Panc1 (cell line): ENCODE results near the gene CLHC1. TPM values are rescaled to one million over a fixed set of nuclear protein-coding genes. Genes with fewer than 3 reads are reported as not detected.

Experiments
- ATAC-seq: fragments of 200-7000 bp; cut with Tn5 transposase; 2 replicates; pipeline ENCODE4 v1.9.1; 2020; ENCODE audit warnings: mild to moderate bottlenecking, moderate library complexity
- BruUV-seq: library from RNA; stranded (reverse); fragments of 400-500 nt; replicated peaks from 2 replicates; lab custom pipeline; 2021; lab: Mats Ljungman, UMichigan
- CTCF ChIA-PET: fragments of 300-600 bp; sonication (Branson Sonifier 250); formaldehyde crosslinking; loops from one replicate; lab custom pipeline; 2022; ENCODE audit warnings: antibody characterized with exemption; lab: Charles Lee
- POLR2A ChIA-PET: fragments of 300-600 bp; sonication (Branson Sonifier 250); formaldehyde crosslinking; loops from one replicate; lab custom pipeline; 2022; ENCODE audit warnings: antibody characterized with exemption; lab: Charles Lee
- DNase-seq: peaks from one replicate; pipeline ENCODE4 v3.0.0-alpha.2; 2010; ENCODE audit warnings: low read depth, low spot score
- H3K27ac ChIP-seq: 2 replicates; pipeline ENCODE4 v1.5.1; 2011; ENCODE audit warnings: mild to moderate bottlenecking, low read length, inconsistent platforms
- H3K27me3 ChIP-seq: fragments of 200-500 bp; sonication (Bioruptor generic); 2 replicates; pipeline ENCODE4 v1.6.0; 2014; ENCODE audit warnings: low read length, inconsistent platforms; ENCODE audit not compliant: control insufficient read depth, insufficient read depth
- H3K36me3 ChIP-seq: fragments of 200-500 bp; sonication (Bioruptor generic); 2 replicates; pipeline ENCODE4 v1.5.1; 2014; ENCODE audit warnings: inconsistent platforms, mild to moderate bottlenecking, low read length, moderate library complexity; ENCODE audit not compliant: control insufficient read depth, insufficient read depth
- H3K4me1 ChIP-seq: 2 replicates; pipeline ENCODE4 v1.5.1; 2011; ENCODE audit warnings: inconsistent platforms, mild to moderate bottlenecking, low read length, moderate library complexity; ENCODE audit not compliant: control insufficient read depth, insufficient read depth
- H3K4me3 ChIP-seq, 2 experiments: 2 replicates each; pipeline ENCODE4 v1.5.1; 2011 to 2012; ENCODE audit warnings: low read depth in 2 of 2, low read length in 2 of 2, mild to moderate bottlenecking in 2 of 2, inconsistent platforms in 1 of 2, moderate library complexity in 1 of 2
- H3K9me3 ChIP-seq: fragments of 200-500 bp; sonication (Bioruptor generic); 2 replicates; pipeline ENCODE4 v1.5.1; 2014; ENCODE audit warnings: low read depth, mild to moderate bottlenecking, inconsistent platforms, low read length, moderate library complexity; ENCODE audit not compliant: control insufficient read depth, insufficient read depth
- POLR2AphosphoS5 ChIP-seq: IDR thresholded peaks from 2 replicates; pipeline ENCODE4 v1.6.1; 2012; ENCODE audit warnings: mild to moderate bottlenecking, low read depth, low read length, moderate library complexity
- SIN3A ChIP-seq: IDR thresholded peaks from 2 replicates; pipeline ENCODE4 v1.6.1; 2012; ENCODE audit warnings: low read depth, mild to moderate bottlenecking, low read length, moderate library complexity, borderline replicate concordance; ENCODE audit not compliant: insufficient read depth
- TCF7L2 ChIP-seq: IDR thresholded peaks from 2 replicates; pipeline ENCODE4 v1.6.1; 2011; ENCODE audit warnings: mild to moderate bottlenecking, low read depth, low read length, inconsistent platforms
- in situ Hi-C: cut with HindIII; loops from 2 replicates; pipeline ENCODE4 v1.10.0; 2016; ENCODE audit warnings: low sequenced_read_pairs, low pct_unique_long_range_greater_than_20kb
- intact Hi-C: fragments of 100-400 bp; cut with micrococcal nuclease; formaldehyde crosslinking; loops from one replicate; pipeline ENCODE4 v1.10.0; 2022; ENCODE audit not compliant: unreplicated experiment
- total RNA-seq: library from RNA; stranded (reverse); gene quantifications from one replicate; pipeline ENCODE4 v1.2.1, GENCODE V29; 2021; ENCODE audit not compliant: unreplicated experiment
- TF ChIP-seq, protein P1 (sequence below): fragments of 450-650 bp; IDR thresholded peaks from 2 replicates; pipeline ENCODE4 v1.5.1; 2017; ENCODE audit warnings: mild to moderate bottlenecking
- TF ChIP-seq, protein P2 (sequence below), 2 experiments: IDR thresholded peaks; 2 replicates each; pipeline ENCODE4 v1.6.1; 2011 to 2012; ENCODE audit warnings: low read depth in 2 of 2, control low read depth in 1 of 2, low read length in 1 of 2, mild to moderate bottlenecking in 1 of 2, moderate library complexity in 1 of 2; ENCODE audit not compliant: insufficient read depth in 1 of 2

The CLHC1 gene
- total RNA-seq, 1 experiment from 2014 or later: 3.6 TPM

DNA sequence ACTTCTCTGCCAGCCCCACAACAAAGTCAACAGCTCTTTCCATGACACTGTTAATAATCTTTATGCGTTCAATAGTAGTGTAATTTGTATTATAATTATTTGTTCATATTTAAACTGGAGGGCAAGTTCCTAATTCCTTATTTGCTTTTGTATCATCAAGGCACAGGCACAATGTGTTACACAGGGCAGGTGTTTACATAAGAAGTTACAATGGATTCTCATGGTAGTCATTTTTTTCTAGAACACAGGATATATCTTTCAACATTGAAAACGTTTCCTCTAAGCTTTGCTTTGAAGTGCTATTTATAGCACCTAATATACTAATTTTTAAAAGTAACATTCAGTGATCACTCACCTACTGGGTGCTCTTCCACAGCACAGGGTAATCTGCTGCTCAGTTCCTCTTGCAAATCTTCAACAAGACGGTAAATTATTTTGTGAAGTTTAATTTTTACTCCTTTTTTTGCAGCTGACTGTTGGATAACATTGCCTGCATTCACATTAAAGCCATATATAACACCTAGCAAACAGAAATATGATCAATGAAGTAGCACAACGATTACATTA, 7.6 kb upstream of the CLHC1 start:
- no peaks in the 10 kb centered on the region for H3K27me3 ChIP-seq
- DNase-seq (no peak), ATAC-seq (no peak)
- H3K4me3 ChIP-seq: no peak overlapping the region
- intact Hi-C loops: no loop called here
- in situ Hi-C loops: no loop called here
- H3K4me1 ChIP-seq: peaks cover 13% of the 10 kb centered on the region
- POLR2A ChIA-PET: interaction anchor here (0.6 to 1.0 kb wide), 2 partner anchors 28 to 32 kb away, joined by 3 read pairs; no protein-coding TSS in a partner anchor
- TF ChIP-seq, protein P1, sequence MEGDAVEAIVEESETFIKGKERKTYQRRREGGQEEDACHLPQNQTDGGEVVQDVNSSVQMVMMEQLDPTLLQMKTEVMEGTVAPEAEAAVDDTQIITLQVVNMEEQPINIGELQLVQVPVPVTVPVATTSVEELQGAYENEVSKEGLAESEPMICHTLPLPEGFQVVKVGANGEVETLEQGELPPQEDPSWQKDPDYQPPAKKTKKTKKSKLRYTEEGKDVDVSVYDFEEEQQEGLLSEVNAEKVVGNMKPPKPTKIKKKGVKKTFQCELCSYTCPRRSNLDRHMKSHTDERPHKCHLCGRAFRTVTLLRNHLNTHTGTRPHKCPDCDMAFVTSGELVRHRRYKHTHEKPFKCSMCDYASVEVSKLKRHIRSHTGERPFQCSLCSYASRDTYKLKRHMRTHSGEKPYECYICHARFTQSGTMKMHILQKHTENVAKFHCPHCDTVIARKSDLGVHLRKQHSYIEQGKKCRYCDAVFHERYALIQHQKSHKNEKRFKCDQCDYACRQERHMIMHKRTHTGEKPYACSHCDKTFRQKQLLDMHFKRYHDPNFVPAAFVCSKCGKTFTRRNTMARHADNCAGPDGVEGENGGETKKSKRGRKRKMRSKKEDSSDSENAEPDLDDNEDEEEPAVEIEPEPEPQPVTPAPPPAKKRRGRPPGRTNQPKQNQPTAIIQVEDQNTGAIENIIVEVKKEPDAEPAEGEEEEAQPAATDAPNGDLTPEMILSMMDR: no peak
- TF ChIP-seq, protein P2, sequence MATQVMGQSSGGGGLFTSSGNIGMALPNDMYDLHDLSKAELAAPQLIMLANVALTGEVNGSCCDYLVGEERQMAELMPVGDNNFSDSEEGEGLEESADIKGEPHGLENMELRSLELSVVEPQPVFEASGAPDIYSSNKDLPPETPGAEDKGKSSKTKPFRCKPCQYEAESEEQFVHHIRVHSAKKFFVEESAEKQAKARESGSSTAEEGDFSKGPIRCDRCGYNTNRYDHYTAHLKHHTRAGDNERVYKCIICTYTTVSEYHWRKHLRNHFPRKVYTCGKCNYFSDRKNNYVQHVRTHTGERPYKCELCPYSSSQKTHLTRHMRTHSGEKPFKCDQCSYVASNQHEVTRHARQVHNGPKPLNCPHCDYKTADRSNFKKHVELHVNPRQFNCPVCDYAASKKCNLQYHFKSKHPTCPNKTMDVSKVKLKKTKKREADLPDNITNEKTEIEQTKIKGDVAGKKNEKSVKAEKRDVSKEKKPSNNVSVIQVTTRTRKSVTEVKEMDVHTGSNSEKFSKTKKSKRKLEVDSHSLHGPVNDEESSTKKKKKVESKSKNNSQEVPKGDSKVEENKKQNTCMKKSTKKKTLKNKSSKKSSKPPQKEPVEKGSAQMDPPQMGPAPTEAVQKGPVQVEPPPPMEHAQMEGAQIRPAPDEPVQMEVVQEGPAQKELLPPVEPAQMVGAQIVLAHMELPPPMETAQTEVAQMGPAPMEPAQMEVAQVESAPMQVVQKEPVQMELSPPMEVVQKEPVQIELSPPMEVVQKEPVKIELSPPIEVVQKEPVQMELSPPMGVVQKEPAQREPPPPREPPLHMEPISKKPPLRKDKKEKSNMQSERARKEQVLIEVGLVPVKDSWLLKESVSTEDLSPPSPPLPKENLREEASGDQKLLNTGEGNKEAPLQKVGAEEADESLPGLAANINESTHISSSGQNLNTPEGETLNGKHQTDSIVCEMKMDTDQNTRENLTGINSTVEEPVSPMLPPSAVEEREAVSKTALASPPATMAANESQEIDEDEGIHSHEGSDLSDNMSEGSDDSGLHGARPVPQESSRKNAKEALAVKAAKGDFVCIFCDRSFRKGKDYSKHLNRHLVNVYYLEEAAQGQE (IDR thresholded peaks at IDR 0.05; ENCODE audit: insufficient read depth in 1 of 2, low read depth in 2 of 2, low read length in 1 of 2): no peak
- TF ChIP-seq SIN3A (no peak), TCF7L2 (no peak), POLR2AphosphoS5 (no peak)
- BruUV-seq: TSS peak; percentile 18
- no peak overlapping the region for H3K27ac ChIP-seq
- peaks cover 32% of the 10 kb centered on the region for H3K36me3 ChIP-seq
- no peaks in the 10 kb centered on the region for H3K9me3 ChIP-seq
- CTCF ChIA-PET: no interaction called here

DNA sequence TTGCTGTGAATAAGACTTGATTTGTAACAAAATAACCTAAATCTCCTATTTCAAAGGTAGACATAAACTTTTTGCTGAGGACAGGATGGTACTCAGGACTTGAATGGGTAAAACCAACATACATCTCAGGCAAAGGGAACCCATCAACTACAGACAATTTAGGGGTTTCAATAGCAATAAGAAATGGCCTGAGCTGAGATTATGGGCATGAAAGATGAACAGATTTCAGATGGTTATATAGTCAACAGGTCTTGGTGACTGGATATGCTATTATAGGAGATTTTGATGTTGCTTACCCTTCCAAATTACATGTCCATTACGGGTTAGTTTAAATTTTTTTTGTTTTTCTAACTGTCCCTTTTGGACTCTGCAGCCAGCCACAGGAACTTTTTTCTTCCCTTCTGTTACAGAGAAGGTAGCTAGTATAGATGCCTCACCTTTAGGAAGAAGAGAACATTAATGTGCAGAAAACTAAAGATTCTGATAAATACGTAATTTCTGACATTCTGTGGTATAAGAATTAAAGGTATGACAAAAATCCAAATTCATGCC, 5.0 kb upstream of the CLHC1 start:
- ATAC-seq (no peak), DNase-seq (no peak)
- H3K27me3 ChIP-seq: no peaks in the 10 kb centered on the region
- intact Hi-C loops: no loop called here
- no peak overlapping the region for H3K4me3 ChIP-seq
- peaks cover 41% of the 10 kb centered on the region for H3K36me3 ChIP-seq
- no TSS peak for BruUV-seq
- TF ChIP-seq SIN3A: no peak
- TF ChIP-seq POLR2AphosphoS5: peak; percentile 76; the same call in 1 of the 2 replicates
- H3K4me1 ChIP-seq: peaks cover 23% of the 10 kb centered on the region
- H3K27ac ChIP-seq: no peak overlapping the region
- H3K9me3 ChIP-seq: no peaks in the 10 kb centered on the region
- ChIA-PET POLR2A (interaction anchor here (1.3 kb wide), 1 partner anchor 31 kb away, joined by 3 read pairs; no protein-coding TSS in a partner anchor), CTCF (no interaction called here)
- in situ Hi-C loops: no loop called here
